NCI-H524 treated with DMSO at 0.1 percent for 48 hours (cell line): ENCODE data around the gene SNF8.

Experiments used
- DNase-seq: peaks from one replicate; lab custom pipeline; 2025; lab: John Stamatoyannopoulos, UW

Gene SNF8

GRCh38 chr17:48883171-48883570, 61.5 kb downstream of the SNF8 start:
- no peak for DNase-seq

GRCh38 chr17:48882272-48882671, 62.4 kb downstream of the SNF8 start:
- DNase-seq = no peak
